ENCODE measurements around the gene CLPSL2.

DNA sequence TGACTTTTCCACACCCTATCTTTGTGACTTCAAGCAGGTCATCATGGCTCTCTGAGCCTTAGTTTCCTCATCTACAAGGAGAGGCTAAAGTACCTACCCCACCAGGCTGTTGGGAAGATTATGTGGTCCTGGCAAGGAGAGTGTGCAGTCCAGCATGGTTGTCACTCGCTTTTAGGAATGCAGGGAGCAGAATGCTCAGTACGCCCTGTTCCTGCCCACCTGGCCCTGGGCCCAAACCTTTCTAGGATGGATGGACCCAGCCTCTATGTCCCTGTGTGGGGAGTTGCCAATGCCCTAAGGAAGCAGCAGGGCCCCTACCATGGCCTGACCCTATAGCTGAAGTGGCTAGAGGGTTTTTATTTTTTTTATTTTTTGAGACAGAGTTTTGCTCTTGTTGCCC lies 2.0 kb downstream of the CLPSL2 start:
- TF ChIP-seq, protein P1, sequence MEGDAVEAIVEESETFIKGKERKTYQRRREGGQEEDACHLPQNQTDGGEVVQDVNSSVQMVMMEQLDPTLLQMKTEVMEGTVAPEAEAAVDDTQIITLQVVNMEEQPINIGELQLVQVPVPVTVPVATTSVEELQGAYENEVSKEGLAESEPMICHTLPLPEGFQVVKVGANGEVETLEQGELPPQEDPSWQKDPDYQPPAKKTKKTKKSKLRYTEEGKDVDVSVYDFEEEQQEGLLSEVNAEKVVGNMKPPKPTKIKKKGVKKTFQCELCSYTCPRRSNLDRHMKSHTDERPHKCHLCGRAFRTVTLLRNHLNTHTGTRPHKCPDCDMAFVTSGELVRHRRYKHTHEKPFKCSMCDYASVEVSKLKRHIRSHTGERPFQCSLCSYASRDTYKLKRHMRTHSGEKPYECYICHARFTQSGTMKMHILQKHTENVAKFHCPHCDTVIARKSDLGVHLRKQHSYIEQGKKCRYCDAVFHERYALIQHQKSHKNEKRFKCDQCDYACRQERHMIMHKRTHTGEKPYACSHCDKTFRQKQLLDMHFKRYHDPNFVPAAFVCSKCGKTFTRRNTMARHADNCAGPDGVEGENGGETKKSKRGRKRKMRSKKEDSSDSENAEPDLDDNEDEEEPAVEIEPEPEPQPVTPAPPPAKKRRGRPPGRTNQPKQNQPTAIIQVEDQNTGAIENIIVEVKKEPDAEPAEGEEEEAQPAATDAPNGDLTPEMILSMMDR (IDR thresholded peaks at IDR 0.05), result no peak
- no peak for TF ChIP-seq POLR2A (IDR thresholded peaks at IDR 0.05)

All from lower leg skin (tissue), 3 donors.